Suprapubic skin (tissue), 4 donors: ENCODE measurements around the gene TBC1D13. TPM values are rescaled to one million over a fixed set of nuclear protein-coding genes. Genes with fewer than 3 reads are reported as not detected.
"Not testable (repeated sequence)": the region's sequence is repeated elsewhere in the genome, so short reads cannot be mapped to it uniquely, and the experiment has no call there.

Source experiments
- DNase-seq, 2 donors: peaks; one replicate each; pipeline ENCODE4 v3.0.0-alpha.2; 2019; ENCODE audit warnings: low spot score in 2 of 2
- H3K27ac ChIP-seq: fragments of 200-600 bp; sonication (generic); one replicate; pipeline ENCODE4 v1.5.1; 2019
- H3K27me3 ChIP-seq: fragments of 200-600 bp; sonication (generic); one replicate; pipeline ENCODE4 v1.5.1; 2019
- H3K36me3 ChIP-seq: fragments of 200-600 bp; sonication (generic); one replicate; pipeline ENCODE4 v1.5.1; 2019
- H3K4me1 ChIP-seq: fragments of 200-600 bp; sonication (generic); one replicate; pipeline ENCODE4 v1.5.1; 2019
- H3K4me3 ChIP-seq: fragments of 200-600 bp; sonication (generic); one replicate; pipeline ENCODE4 v1.5.1; 2019; ENCODE audit warnings: mild to moderate bottlenecking
- H3K9me3 ChIP-seq: fragments of 200-600 bp; sonication (generic); one replicate; pipeline ENCODE4 v1.5.1; 2019
- CTCF ChIP-seq, 2 donors: fragments of 200-600 bp in 1 of 2; fragments of 450-650 bp in 1 of 2; sonication (generic) in 1 of 2; IDR thresholded peaks; one replicate each; pipeline ENCODE4 v1.5.1; 2016 to 2019; ENCODE audit warnings: antibody characterized with exemption in 2 of 2, mild to moderate bottlenecking in 1 of 2, moderate library complexity in 1 of 2
- EP300 ChIP-seq: sonication (generic); formaldehyde crosslinking; IDR thresholded peaks from one replicate; pipeline ENCODE4 v1.6.1; 2017; ENCODE audit warnings: antibody characterized with exemption
- POLR2A ChIP-seq, 2 donors: fragments of 450-650 bp; IDR thresholded peaks; one replicate each; pipeline ENCODE4 v1.6.1; 2017; ENCODE audit warnings: antibody characterized with exemption in 2 of 2, mild to moderate bottlenecking in 2 of 2, moderate library complexity in 2 of 2
- POLR2AphosphoS5 ChIP-seq, 3 donors: sonication (generic); formaldehyde crosslinking; IDR thresholded peaks; one replicate each; pipeline ENCODE4 v1.6.1; 2017; ENCODE audit warnings: antibody characterized with exemption in 3 of 3
- WGBS: methylation state at CpG from one replicate; pipeline ENCODE4 v1.1.5; 2018; 5-methylcytosine and 5-hydroxymethylcytosine counted together
- total RNA-seq, 4 donors: library from RNA; depleted of rRNA; stranded (reverse); fragments of >200 nt; gene quantifications; one replicate each; pipeline ENCODE4 v1.1.0, GENCODE V29; 2016

TBC1D13 gene
- total RNA-seq, 4 donors from 2014 or later, result 11.9 to 27.8 (median 20.0) TPM

GRCh38 chr9:128773049-128773448 is 14.0 kb upstream of the TBC1D13 start:
- no peak overlapping the region for H3K4me3 ChIP-seq
- no peaks in the 10 kb centered on the region for H3K27me3 ChIP-seq
- no peak for TF ChIP-seq CTCF (IDR thresholded peaks at IDR 0.05)
- no peak for TF ChIP-seq POLR2AphosphoS5 (IDR thresholded peaks at IDR 0.05)
- no peak for TF ChIP-seq POLR2A (IDR thresholded peaks at IDR 0.05)
- TF ChIP-seq EP300, result no peak
- H3K4me1 ChIP-seq, result peaks cover 29% of the 10 kb centered on the region
- no peak for DNase-seq
- no peaks in the 10 kb centered on the region for H3K36me3 ChIP-seq
- 81% methylated on average over 5 of the region's 5 CpGs for WGBS
- H3K9me3 ChIP-seq, result no peaks in the 10 kb centered on the region
- H3K27ac ChIP-seq, result no peak overlapping the region

GRCh38 chr9:128774804-128775203 is 12.2 kb upstream of the TBC1D13 start:
- WGBS, result 96% methylated on average over 1 of the region's 1 CpG
- H3K36me3 ChIP-seq, result no peaks in the 10 kb centered on the region
- no peak for DNase-seq
- no peaks in the 10 kb centered on the region for H3K27me3 ChIP-seq
- H3K4me3 ChIP-seq, result no peak overlapping the region
- no peak for TF ChIP-seq POLR2A (IDR thresholded peaks at IDR 0.05)
- TF ChIP-seq CTCF (IDR thresholded peaks at IDR 0.05), result no peak
- no peak for TF ChIP-seq EP300
- no peak for TF ChIP-seq POLR2AphosphoS5 (IDR thresholded peaks at IDR 0.05)
- no peak overlapping the region for H3K27ac ChIP-seq
- no peaks in the 10 kb centered on the region for H3K9me3 ChIP-seq
- H3K4me1 ChIP-seq, result peaks cover 21% of the 10 kb centered on the region

GRCh38 chr9:128780093-128780492 is 7.0 kb upstream of the TBC1D13 start:
- H3K27me3 ChIP-seq, H3K27ac ChIP-seq, H3K9me3 ChIP-seq, DNase-seq, H3K36me3 ChIP-seq, H3K4me3 ChIP-seq, H3K4me1 ChIP-seq: not testable (repeated sequence)
- 93% methylated on average over 14 of the region's 27 CpGs for WGBS

- Histone ChIP-seq H3K27me3 (no peaks in the 10 kb centered on the region), H3K36me3 (no peaks in the 10 kb centered on the region), H3K4me3 (no peak overlapping the region), H3K4me1 (no peaks in the 10 kb centered on the region), H3K9me3 (no peaks in the 10 kb centered on the region), H3K27ac (no peak overlapping the region)
- no peak for TF ChIP-seq POLR2AphosphoS5 (IDR thresholded peaks at IDR 0.05)
- no peak for TF ChIP-seq CTCF (IDR thresholded peaks at IDR 0.05)
- TF ChIP-seq POLR2A (IDR thresholded peaks at IDR 0.05), result no peak
- no peak for TF ChIP-seq EP300
- WGBS, result 84% methylated on average over 7 of the region's 7 CpGs
- no peak for DNase-seq
Measured at GRCh38 chr9:128781187-128782070, 5.6 kb upstream of the TBC1D13 start.

GRCh38 chr9:128782669-128783068 is 4.4 kb upstream of the TBC1D13 start:
- DNase-seq, result no peak
- TF ChIP-seq CTCF (IDR thresholded peaks at IDR 0.05) (no peak), EP300 (no peak), POLR2AphosphoS5 (IDR thresholded peaks at IDR 0.05) (no peak), POLR2A (IDR thresholded peaks at IDR 0.05) (no peak)
- Histone ChIP-seq H3K27ac (no peak overlapping the region), H3K36me3 (no peaks in the 10 kb centered on the region), H3K4me3 (no peak overlapping the region), H3K27me3 (no peaks in the 10 kb centered on the region), H3K4me1 (peaks cover 2% of the 10 kb centered on the region), H3K9me3 (no peaks in the 10 kb centered on the region)
- 100% methylated on average over 1 of the region's 1 CpG for WGBS
